GM12872 (cell line): ENCODE measurements around the gene TMED1.

ENCODE experiments used
- CTCF ChIP-seq: IDR thresholded peaks from 3 replicates; pipeline ENCODE4 v1.5.1; 2011; ENCODE audit warnings: low read depth, mild to moderate bottlenecking, low read length, moderate library complexity; ENCODE audit not compliant: insufficient read depth

The TMED1 gene

GRCh38 chr19:10876459-10877240, 40.6 kb upstream of the TMED1 start:
- no peak for TF ChIP-seq CTCF

- TF ChIP-seq CTCF: no peak
Measured at GRCh38 chr19:10874024-10874423, 38.0 kb upstream of the TMED1 start.

GRCh38 chr19:10872546-10873107, 36.6 kb upstream of the TMED1 start:
- TF ChIP-seq CTCF: no peak

GRCh38 chr19:10871711-10872545, 35.9 kb upstream of the TMED1 start:
- TF ChIP-seq CTCF: peak; percentile 31; the same call in 1 of the 3 replicates

- TF ChIP-seq CTCF: peak; percentile 58; the same call in 2 of the 3 replicates
Measured at GRCh38 chr19:10870955-10871603, 35.1 kb upstream of the TMED1 start, which contains the start of gene CARM1. CARM1 (plus strand) TSS chr19:10871553; CDS start chr19:10871703, 150 bp downstream.

GRCh38 chr19:10870501-10870954, 34.5 kb upstream of the TMED1 start:
- no peak for TF ChIP-seq CTCF
